Measurements from ENCODE around the gene TUBGCP2.

TUBGCP2 gene, protein sequence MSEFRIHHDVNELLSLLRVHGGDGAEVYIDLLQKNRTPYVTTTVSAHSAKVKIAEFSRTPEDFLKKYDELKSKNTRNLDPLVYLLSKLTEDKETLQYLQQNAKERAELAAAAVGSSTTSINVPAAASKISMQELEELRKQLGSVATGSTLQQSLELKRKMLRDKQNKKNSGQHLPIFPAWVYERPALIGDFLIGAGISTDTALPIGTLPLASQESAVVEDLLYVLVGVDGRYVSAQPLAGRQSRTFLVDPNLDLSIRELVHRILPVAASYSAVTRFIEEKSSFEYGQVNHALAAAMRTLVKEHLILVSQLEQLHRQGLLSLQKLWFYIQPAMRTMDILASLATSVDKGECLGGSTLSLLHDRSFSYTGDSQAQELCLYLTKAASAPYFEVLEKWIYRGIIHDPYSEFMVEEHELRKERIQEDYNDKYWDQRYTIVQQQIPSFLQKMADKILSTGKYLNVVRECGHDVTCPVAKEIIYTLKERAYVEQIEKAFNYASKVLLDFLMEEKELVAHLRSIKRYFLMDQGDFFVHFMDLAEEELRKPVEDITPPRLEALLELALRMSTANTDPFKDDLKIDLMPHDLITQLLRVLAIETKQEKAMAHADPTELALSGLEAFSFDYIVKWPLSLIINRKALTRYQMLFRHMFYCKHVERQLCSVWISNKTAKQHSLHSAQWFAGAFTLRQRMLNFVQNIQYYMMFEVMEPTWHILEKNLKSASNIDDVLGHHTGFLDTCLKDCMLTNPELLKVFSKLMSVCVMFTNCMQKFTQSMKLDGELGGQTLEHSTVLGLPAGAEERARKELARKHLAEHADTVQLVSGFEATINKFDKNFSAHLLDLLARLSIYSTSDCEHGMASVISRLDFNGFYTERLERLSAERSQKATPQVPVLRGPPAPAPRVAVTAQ

DNA sequence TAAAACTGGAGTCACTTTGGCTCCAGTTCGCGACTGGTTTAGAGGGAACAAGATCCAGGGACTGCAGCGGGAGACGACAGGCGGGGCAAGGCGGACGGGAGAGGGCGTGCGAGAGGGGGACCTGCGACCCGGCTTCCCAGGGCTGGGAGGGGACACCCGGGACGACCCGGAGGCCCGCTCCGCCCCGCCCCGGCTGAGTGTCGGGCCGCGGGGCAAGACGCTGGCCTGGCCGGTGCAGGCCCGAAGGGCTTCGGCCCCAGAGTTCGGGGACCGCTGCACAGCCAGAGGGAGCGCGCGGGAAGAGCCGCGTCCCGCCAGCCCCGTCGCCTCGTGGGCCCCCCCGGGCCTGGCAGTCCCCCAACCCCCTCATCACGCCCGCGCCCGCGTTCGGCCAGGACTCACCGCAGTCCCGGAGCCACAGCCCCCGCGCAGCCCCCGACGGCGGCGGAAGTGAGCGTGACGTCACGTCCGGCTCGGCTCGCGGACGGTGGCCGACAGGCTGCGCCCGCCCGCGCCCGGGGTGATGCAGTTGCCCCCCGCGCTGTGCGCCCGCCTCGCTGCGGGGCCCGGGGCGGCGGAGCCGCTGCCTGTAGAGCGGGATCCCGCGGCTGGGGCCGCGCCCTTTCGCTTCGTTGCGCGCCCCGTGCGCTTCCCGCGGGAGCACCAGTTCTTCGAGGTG, at the start of gene TUBGCP2, which contains the start of gene ZNF511:
TSS of gene TUBGCP2 (minus strand) at position 452 of the 679 bp plus-strand sequence. CDS start 5,931 bp downstream, outside the sequence.
TSS of gene ZNF511 (plus strand) at position 494 of the 679 bp plus-strand sequence. CDS start at position 524, 30 bp downstream.
- peak; percentile 93 to 94 for DNase-seq

DNA sequence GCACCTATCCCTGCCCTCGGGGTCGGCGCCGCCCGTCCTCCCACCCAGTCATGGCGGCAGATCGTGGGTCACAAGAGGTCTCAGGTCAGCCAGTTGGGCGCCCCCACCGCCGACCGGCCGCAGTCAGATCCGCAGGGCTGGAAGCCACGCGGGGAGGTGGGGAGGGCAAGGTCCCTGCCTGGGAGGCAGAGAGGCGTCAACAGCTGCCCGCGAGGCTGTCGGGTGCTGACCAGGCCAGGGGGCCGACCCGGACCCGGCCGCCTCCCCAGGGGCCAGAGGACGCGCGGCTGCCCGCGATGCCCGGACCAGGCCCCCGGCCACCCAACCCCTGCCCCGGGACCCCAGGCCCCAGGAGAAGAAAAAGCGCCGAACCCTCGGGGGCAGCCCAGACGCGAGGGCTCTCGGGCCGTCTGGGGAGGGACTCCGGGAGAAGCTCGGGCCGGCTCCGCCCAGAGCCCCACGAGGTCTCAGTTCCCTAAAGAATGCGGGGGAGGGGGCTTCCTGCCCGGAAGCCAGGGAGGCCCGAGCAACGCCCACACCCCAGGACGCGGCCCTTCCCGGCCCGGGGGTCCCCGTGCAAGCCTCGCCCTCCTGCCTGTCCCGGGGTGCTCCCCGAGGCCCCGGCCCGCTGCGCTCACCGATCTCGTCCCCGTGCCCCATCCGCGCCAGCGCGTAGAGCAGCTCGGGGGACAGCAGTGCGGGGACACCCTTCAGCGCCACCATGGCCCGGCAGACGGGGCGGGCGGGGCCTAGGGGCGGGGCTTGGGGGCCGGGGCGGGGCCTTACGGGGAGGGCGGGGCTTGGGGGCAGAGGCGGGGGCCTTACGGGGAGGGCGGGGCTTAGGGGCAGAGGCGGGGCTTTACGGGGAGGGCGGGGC, 48.9 kb upstream of the TUBGCP2 start, which contains the start of gene FUOM:
TSS of gene FUOM (minus strand) at position 735 of the 877 bp plus-strand sequence. CDS start at position 723, 12 bp downstream.
- DNase-seq: peak; percentile 88

DNA sequence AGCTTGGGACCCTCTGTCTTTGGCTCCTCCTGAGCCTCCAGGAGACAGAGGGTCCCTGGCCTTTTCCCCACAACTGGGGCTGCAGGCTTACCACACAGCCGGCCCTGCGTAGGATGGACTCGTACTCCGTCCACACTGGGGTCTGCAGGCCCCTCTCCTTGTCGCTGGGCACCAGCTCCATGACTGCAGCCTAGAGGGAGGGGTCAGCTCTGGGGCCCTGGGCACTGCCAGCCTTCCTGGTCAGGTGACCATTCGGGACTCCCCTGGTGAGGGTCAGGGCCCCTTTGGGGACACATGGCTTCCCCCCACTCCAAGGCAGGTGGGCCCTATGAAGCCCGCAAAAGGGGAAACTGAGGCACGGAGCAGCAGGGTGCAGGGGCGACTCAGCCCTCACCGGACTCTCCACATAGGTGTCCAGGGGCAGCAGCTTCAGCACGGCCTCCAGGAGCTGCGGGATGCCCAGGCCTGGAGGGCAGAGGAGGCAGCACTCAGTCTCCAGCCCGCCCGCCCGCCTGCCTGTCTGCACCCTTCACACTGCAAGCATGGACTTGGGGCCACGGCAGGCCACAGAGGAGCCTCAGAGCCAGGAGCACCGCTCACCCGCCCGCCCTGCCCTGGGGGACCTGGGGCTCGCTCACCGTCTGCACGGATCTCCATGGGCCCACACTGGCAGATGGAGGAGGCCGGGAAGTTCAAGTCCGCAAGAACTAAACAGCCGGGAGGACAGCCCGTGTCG, 48.0 kb upstream of the TUBGCP2 start:
- no peak for DNase-seq

DNA sequence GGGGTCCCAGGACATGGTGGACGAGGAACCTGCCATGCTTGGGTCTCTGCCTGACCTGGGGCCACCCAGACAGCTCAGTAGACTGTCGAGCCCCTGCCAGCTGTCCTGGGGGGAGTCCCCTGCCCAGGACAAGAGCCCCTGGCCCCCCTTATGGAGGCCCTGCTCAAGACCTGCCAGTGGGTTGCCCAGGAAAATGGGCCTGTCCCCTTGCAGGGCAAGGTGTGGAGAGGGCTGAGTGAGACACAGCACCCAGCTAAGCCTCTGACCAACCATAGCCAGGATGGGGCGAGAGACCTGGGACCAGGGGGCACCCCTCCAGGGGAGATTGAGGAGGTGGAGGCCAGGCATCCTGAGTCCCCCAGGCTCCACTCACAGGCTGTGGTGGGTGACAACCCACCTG, 47.3 kb upstream of the TUBGCP2 start:
- DNase-seq: no peak

DNA sequence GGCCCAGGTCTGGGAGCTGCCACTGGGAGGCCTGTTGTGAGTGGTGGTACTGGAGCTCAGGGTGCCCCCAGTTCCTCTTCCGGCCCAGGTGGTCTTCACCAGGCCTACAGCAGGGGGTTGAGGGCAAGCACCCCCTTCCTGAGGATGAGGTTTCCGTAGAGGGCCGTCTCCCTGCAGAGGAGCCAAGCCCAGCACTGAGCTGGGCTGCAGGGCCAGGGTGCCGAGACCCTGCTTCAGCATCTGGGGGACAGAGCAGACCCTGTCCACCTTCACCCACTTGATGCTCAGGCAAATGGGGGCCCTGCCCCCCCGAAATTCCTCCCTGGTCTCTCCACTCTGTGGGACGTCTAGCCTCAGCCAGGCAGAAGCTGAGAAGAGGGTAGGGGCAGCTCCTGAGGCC, 46.6 kb upstream of the TUBGCP2 start:
- DNase-seq: no peak

DNA sequence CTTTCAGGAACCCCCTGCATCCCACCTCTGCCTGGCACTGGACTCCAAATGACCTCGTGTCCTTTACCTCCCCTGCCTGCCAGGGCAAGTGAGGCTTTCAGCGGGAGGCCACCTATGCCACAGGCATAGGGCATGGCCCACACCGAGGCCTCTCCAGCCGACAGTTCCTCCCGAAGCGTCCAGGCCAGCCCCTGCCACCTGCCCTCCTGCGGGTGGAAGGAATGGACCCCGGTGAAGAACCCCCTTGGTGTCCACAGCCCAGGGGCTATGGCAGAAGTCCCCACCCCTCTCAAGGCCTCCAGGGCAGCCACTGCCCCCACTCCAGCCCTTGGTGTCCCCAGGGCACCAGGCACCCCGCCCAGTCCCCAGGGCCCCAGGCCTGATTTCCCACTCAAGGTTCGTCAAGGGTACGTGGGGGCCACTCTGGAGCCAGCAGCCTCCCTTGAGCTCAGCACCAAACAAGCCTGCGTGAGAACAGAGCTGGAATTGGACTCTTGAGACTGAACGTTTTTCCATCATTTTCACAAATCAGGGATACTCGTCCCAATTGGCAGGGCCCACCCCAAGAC, 46.1 kb upstream of the TUBGCP2 start:
- DNase-seq: no peak

DNA sequence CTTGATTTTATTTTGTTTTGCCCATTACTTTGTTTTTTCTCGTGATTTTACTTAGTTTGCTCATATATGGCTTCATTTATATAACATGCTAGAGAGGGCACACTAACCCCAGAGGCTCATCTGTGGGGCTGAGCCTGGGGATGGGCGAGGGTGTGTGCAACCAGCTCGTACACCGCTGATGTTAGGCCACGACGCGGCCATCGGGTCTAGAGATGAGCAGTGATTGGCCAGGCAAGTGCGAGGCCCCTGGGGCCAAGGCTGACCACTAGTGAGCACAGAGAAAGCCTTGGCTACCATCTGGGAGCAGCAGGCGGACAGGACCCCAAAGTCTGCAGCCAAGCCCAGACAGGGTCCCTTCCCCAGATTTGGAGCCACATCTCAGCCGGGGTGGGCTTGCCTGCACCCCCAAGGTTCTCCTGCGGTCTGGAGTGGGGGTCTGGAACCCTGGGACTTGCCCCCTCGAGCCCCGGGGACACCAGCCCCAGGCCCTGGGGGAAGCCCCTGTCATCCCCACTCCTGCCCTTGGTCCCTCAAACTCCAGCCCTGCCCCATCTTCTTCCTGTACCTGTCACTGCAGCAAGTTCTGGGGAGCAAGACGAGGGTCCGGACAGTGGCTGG, 45.4 kb upstream of the TUBGCP2 start:
- no peak for DNase-seq

DNA sequence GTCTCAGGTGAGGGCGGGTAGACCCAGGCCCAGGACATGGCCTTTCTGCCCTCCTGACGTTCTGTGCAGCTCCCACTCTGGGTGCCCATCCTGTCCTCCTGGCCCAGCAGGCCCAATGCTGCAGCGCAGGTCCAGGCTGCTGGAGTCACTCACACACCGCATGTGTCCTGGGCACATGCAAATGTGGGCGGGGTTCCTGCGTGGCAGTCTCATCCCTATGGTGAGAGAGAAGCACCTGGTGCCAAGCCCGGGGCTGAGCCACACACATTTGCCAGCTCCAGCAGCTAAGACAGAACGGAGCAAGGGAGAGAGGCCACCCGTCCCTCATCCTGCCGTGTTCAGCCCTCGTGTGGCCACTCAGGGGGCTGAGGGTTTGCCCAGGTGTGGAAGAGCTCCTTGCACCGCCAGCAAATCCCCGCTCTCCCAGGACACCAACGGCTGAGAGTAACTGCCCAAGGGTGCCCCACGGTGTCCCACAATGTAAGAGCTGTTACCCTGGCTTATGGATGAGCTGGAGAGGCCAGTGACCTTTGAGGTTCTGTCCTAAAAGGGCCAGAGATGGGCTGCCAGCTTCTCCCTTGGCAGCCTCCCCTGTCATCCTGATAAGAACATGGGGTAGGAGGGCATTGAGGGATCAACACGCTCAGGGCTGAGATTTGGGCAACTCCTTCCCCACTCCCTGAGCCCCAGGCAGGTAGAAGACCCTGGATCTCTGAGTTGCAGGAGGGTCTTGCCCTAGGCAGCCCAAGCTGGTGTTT, 44.7 kb upstream of the TUBGCP2 start:
- no peak for DNase-seq

DNA sequence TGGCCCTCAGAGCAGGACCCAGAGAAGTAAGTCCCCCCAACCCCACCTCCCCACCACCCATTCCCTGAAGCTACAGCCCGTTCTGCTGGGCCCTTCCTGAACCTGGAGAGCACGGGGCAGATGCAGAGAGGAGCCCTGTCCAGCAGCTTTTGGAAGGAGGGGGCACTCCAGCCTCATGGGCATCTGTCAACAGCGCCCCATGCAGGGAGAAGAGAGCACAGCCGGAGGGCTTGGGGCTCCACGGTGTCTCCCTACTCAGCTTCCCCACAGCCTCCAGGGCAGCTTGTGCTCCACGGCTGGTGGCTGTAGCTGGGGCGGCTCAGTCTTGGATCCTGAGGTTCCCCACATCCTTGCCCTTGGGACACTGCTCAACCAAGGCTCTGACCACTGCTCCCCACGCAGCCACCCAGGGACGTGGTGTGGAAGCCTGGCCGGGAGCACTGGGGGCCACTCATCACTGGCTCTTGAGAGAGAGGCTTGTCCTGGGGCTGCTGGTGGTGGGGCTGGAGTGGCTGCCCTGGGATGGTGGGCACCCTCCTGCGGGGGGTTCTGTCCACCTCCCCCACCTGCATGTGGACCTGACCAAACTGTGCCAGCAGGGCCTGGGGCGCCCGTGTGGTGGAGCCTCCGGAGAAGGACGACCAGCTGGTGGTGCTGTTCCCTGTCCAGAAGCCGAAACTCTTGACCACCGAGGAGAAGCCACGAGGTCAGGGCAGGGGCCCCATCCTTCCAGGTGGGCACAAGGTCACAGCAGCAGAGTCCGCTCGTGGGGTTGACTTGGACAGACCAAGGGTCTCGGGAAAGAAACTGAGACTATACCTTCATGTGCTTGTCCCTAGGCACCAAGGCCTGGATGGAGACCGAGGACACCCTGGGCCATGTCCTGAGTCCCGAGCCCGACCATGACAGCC, 43.0 kb upstream of the TUBGCP2 start:
- DNase-seq: no peak

DNA sequence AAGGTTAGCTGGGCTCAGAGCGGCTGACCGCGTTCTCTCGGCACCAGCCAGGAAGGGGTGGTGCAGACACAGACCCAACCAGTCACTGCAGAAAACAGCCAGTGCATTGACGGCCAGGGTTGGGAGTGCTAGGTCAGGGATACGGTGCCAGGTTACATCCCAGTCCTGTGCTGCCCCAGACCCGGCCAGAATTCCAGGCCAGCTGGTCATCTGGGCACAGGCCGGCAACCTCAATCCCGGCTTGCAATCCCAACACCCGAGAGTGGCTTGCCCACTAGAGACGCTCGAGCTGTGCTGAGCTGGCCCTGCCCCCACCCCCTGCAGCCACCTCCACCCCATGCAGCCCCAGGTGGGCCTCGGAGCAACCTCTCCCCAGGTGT, 42.3 kb upstream of the TUBGCP2 start:
- no peak for DNase-seq

DNA sequence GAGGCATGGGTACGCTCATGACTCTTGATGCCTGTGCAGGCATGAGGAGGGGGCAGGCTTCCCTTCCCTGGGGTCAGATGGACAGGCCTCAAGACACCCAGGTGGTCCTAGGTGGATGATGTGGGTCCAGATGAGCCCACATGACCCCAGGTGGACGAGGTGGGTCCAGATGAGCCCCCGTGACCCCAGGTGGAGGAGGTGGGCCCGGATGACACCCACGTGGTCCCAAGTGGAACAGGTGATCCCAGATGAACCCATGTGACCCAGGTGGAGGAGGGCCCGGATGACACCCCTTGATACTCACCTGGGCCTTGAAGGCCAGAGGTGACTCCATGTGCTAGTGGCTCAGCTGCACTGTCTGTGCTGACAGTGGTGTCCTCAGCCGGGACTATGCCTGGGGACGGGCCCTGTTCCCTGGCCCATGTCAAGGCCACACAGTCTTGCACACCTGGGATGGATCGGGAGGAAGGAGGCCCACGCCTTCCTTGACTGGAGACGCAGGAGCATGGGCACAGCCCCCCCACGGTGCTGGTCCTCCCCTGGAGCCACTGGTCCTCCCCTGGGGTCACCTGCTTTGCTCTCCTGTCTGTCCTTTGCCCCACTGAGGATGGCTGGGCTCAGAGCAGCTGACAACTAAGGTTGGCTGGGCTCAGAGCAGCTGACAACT, 41.7 kb upstream of the TUBGCP2 start:
- no peak for DNase-seq

DNA sequence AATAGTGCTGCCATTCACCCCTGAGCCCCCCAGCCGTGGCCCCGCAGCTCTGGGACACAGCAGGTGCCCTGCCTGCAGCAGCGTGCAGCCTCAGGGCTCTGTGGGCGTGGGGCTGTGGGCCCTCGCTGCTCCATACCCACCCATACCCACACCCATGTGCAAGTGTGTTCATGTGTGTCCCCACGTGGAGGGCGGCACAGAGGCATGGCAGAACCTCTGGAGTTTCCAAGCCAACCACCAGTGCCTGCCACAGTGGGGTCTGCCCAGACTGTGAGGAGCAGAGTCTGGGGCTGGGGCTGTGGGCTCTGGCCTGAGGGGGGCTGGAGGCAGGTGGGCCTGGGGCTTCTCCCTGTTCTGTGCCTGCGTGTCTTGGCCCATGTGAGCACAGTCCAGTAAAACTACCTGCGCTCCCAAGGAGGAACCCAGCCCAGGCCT, 40.9 kb upstream of the TUBGCP2 start:
- DNase-seq: no peak

DNA sequence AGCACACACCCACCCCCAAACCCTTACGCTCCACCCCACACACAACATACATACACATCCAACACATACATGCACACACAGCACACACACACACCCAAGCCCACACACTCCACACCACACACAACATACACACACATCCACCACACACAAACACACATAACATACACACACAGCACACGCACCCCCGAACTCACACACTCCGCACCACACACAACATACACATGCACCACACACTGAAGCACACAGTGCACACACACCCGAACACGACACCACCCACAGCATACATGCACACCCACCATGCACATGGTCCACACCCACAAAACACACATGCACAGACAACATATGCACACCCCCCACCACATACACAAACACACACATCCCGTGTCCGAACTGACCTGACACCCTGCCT, 40.5 kb upstream of the TUBGCP2 start:
- no peak for DNase-seq

DNA sequence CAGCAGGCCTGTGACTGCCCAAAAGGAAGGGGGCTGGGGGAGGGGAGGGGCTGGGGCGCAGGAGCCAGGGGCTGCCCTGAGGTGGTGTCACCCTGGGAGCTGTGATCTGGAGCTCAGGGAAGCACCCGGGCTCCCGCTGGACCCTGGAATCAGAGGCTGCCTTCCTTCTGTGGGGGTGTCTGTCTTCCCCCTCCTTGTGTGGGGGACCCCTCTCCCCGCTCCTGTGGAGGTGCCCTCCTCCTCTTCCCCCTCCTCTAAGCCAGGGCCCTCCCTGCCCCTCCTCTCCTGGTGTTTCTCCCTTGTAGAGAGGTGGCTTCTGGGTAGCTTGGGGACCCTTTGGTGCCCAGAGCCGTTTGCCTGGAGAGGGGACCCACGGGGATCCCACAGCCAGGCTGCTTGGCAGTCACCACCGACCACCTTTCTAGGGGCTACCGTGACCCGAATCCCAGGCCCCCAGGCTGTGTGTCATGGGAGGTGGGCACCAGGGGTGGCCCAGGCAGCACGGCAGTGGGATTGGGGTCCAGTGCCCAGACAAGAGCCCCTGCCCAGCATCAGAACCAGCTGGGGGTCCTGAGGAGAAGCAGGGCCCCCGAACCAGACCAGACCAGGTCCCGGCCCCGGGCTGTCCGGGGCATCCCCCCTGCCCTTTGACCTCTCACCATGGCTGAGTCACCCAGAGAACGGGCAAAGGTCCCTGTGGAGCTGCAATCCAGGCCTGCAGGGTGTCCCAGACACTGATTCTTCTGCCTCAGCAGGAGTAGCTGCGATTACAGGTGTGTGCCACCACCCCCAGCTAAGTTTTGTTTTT, 39.2 kb upstream of the TUBGCP2 start:
- DNase-seq: no peak

DNA sequence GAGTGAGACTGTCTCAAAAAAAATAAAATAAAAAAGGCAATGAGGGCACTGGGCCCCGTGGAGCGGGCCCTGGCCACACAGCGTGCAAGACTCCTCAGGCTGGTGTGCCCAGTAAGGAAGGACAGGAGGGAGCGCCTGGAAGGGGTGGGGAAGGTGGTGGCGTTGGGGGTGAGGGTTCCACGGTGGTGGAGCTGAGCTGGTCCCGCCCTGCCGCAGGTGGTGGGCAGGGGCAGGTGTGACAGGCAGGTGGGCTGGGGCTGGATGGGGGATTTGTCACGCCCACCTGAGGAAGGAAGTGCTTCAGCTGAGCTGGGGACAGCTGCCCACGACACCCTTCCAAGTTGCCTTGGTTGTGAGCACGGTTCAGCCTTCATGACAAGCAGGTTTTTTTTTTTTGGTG, 37.7 kb upstream of the TUBGCP2 start:
- no peak for DNase-seq

DNA sequence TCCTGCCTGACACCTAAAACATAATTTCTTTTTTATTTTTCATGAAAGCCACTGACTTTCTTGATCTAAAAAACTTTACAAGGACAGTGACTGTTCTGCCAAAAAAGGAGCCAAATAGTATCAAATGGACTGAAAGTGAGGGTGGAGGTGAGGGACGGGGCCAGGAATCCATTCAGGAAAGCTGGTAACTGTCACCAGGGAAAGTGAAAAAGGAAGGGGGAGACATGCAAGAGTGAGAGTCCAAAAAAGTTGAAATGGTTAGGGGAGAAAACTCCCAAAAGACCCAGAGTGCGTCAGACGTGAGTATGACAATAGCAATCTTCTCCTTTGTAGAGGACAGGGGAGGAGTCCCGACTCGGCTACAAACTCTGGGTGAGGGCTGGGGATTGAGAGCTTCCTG, 35.6 kb upstream of the TUBGCP2 start:
- no peak for DNase-seq

DNA sequence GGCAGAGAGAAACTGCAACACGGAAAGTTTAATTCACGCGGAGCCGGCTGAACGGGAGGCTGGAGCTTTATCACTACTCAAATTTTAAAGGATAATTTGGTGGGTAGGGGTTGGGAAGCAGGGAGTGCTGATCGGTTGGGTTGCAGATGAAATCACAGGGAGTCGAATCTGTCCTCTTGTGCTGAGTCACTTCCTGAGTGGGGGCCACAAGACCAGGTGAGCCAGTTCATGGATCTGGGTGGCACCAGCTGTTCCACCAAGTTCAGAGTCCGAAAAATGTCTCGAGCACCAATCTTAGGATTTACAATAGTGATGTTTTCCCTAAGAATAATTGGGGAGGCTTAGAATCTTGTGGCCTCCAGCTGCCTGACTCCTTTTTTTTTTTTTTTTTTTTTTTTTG, 34.9 kb upstream of the TUBGCP2 start:
- DNase-seq: no peak
